T-helper 1 cell treated with Interleukin-12 subunit alpha and Interleukin-12 subunit beta and Interleukin-4 antibody, amounts not matched to agents 30 μg/mL and 1 μg/mL, for 36 hours (primary cell): ENCODE measurements around the gene L3MBTL4.

Source experiments
- H3K27ac Mint-ChIP-seq: one replicate; pipeline ENCODE4 v1.8.0; 2021; ENCODE audit warnings: mild to moderate bottlenecking, mixed read lengths
- H3K27me3 Mint-ChIP-seq: one replicate; pipeline ENCODE4 v1.8.0; 2021; ENCODE audit warnings: low read depth, mixed read lengths
- H3K36me3 Mint-ChIP-seq: one replicate; pipeline ENCODE4 v1.8.0; 2021; ENCODE audit warnings: low read depth, mixed read lengths
- H3K4me1 Mint-ChIP-seq: one replicate; pipeline ENCODE4 v1.8.0; 2021; ENCODE audit warnings: low read depth, mixed read lengths
- H3K4me3 Mint-ChIP-seq: one replicate; pipeline ENCODE4 v1.8.0; 2021; ENCODE audit warnings: mild to moderate bottlenecking, moderate library complexity, mixed read lengths
- H3K9me3 Mint-ChIP-seq: one replicate; pipeline ENCODE4 v1.8.0; 2021; ENCODE audit warnings: mixed read lengths

L3MBTL4 gene

DNA sequence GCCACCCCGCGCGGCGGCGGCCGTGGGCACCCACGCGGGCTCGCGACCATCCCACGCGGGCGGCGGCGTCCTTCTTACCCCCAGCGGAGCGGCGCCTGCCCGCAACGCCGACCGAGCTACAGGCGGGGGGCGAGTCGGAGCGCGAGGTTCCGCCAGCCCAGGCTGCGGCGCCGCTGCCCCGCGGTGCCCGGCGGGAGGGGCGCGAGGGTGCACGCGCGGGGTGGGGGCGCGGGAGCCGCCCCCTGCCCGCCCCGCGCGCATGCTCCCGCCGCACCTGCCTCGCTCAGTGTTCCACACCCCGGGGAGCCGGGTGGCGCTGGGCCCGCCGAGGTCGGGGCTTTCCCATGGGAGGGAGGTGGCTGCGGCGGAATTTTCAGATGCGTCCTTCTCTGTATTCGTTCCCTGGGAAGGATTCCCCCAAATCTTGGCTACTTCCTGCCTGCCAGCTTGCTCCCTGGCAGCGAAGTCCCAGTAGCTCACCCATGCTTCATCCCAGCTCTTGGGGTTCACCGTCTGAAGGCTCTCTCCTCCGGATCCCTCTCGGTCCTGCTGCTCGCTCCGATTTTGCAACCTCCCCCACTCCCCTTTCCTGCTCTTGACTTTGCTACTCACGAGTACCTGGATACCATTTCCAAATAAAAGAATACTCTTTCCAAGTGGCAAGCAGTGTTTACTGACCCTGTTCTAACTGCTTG is at the start of gene L3MBTL4:
TSS of gene L3MBTL4 (minus strand) at position 189 of the 695 bp plus-strand sequence. CDS start 103,286 bp downstream, outside the sequence.
- peaks cover 6% of the 10 kb centered on the region for H3K9me3 Mint-ChIP-seq
- H3K27me3 Mint-ChIP-seq = peaks cover 42% of the 10 kb centered on the region
- peaks cover 12% of the 10 kb centered on the region for H3K4me1 Mint-ChIP-seq
- H3K36me3 Mint-ChIP-seq = peaks cover 1% of the 10 kb centered on the region
- H3K4me3 Mint-ChIP-seq = peak within 1 kb of the TSS; percentile 86
- peak within 1 kb of the TSS; percentile 13 for H3K27ac Mint-ChIP-seq

DNA sequence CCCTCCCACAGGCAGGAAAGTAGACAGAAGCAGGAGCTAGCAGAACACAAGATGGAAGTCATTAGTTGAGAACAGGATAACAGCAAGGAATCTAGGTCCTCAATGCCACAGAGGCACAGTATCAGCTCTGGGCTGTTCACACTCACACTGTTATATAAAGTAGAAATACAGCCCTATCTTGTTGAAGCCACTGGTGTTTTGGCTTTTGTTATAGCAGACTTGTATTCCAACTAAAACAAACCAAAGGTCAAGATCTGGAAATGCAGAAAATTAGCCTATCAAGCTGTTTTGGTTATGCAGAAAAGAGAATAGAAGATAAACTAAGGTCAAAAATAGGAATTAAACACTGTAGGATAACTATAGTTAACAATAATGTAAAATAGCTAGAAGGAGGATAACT is 37.5 kb upstream of the L3MBTL4 start:
- Mint-ChIP-seq H3K36me3 (no peaks in the 10 kb centered on the region), H3K27ac (no peak overlapping the region)

DNA sequence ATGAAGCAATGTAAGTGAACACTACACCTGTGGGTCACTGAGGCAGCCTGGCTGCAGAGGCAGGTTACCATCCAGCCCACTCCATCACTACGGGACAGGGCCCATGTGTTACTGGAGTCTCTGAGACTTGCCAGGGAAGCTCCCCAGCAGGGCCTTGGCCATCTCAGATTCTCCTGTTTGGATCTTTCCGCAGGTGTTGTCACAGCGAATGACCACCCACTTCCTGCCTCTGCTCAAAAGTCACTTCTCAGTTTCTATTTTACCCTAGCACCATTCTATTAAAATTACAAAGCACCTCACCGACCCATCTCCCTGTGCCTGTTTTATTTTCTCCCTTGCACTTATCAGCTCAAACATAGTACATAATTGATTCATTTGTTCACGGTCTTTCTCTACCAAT is 34.5 kb upstream of the L3MBTL4 start:
- no peak overlapping the region for H3K4me3 Mint-ChIP-seq
- no peaks in the 10 kb centered on the region for H3K4me1 Mint-ChIP-seq
- no peaks in the 10 kb centered on the region for H3K27me3 Mint-ChIP-seq
- no peaks in the 10 kb centered on the region for H3K9me3 Mint-ChIP-seq
- no peak overlapping the region for H3K27ac Mint-ChIP-seq
- no peaks in the 10 kb centered on the region for H3K36me3 Mint-ChIP-seq

More for the DNA sequence above, 37.5 kb upstream of the L3MBTL4 start:
- H3K27me3 Mint-ChIP-seq = no peaks in the 10 kb centered on the region
- H3K9me3 Mint-ChIP-seq = no peaks in the 10 kb centered on the region
- H3K4me3 Mint-ChIP-seq = no peak overlapping the region
- no peaks in the 10 kb centered on the region for H3K4me1 Mint-ChIP-seq

DNA sequence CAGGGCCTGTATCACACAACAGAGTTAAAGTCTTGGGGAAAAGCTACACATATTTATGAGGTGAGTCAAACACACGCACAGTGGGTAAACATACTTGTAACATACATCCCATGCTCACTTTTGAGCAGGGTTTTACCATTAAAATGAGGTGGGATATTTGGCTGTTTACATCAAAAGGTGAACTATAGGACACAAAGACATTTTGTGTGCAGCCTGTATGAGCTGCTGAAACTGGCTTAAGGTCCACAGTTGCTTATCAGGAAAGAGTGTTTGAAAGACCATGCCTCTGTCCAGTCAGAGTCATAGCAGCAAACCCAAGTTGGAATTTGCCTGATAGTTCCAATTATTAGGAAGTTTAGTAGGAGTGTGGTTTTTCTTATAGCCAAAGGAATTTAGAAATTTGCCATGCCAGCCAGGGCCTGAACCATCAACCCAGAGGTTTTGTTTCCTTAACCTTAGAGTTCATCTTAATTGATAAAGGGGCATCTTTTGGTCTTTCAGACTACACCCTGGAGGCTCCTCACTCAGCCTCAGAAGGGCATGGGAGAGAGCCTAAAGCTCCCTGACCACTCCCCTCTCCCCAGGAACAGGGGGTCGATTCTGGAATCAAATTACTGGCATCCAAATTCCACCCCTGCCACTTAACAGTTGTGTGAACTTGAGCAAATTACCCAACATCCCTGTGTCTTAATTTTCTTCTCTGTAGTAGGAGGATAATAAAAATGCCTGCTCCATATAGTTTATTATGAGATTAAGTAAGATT is 29.9 kb upstream of the L3MBTL4 start:
- Mint-ChIP-seq H3K27ac (no peak overlapping the region), H3K27me3 (no peaks in the 10 kb centered on the region), H3K36me3 (no peaks in the 10 kb centered on the region), H3K4me1 (no peaks in the 10 kb centered on the region), H3K9me3 (no peaks in the 10 kb centered on the region), H3K4me3 (no peak overlapping the region)

DNA sequence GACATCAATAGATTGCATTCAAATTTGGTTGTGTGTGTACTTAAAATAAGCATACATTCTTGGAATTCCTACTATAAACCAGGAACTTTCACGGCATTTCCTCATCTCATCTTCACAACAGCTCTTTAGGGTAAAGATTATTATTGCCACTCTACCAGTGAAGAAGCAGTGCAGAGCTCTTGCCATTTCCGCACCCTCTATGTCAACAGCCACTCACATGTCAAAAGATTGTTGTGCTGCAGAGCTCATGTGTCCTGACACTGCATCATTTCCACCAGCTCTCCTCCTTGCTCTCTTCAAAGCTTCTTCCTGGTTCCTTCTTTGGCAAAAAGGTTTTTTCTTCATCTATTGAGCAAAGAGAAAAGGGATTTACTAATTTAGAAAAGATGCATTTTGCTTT is 26.5 kb upstream of the L3MBTL4 start:
- no peaks in the 10 kb centered on the region for H3K36me3 Mint-ChIP-seq
- H3K27ac Mint-ChIP-seq = no peak overlapping the region
- no peaks in the 10 kb centered on the region for H3K27me3 Mint-ChIP-seq
- no peak overlapping the region for H3K4me3 Mint-ChIP-seq
- H3K4me1 Mint-ChIP-seq = no peaks in the 10 kb centered on the region
- H3K9me3 Mint-ChIP-seq = no peaks in the 10 kb centered on the region

DNA sequence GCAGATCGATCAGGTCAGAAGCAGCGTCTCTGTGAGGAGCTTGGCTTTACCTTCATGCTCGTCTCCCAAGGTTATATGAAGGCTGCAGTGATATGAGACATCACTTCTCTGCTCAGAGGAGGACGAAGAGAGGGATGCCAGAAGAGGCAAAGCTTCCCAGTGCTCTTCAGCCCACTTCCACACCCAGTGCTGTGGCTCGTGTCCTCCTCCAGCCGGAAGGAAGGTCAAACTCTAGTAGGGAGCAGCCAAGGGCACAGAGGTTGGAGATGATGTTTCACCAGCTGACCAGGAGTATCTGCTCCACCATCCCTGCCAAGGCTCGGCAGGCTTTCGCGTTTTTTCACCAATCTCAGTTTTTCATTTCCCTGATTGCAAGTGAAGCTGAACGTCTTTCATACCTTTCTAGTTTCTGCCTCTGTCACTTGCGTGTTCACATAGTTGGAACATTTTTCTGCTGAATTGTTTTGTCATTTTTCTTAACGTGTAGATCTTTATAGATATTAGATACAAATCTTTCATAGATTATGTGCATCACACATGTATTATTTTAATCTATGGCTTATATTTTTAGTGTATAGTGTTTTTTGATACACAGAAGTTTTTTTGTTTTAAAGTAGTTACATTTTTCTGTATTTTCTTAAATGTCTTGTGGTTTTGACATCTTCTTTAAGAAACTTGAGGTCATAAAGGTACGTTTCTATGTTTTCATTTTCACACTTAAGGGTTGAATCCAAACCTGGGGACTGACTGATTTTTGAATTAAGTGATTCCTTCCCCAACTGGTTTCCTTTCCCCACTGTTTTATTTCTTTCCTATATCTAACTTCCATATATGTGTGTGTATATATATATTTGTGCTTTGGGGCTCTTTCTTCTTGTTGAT is 23.5 kb upstream of the L3MBTL4 start:
- no peaks in the 10 kb centered on the region for H3K36me3 Mint-ChIP-seq
- no peaks in the 10 kb centered on the region for H3K9me3 Mint-ChIP-seq
- no peaks in the 10 kb centered on the region for H3K27me3 Mint-ChIP-seq
- no peak overlapping the region for H3K4me3 Mint-ChIP-seq
- H3K27ac Mint-ChIP-seq = no peak overlapping the region
- H3K4me1 Mint-ChIP-seq = no peaks in the 10 kb centered on the region

DNA sequence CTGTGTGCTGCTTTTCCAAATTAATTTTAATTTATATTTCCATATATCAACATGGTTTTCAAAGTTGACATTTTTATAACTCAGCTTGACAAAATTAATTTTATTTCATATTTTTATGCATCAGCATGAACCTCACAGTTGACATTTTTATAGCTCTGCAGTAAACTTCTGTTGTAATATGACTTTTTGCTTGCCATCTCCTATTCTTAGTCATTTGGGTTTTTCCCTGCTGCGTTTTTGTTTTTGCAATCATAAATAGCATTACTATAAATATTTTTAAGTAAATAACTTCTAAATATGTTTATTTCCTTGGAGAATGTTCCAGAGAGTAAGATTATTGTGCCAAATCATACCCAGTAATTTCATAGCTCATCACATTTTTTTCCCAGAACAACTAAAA is 21.0 kb upstream of the L3MBTL4 start:
- H3K9me3 Mint-ChIP-seq = no peaks in the 10 kb centered on the region
- H3K4me1 Mint-ChIP-seq = no peaks in the 10 kb centered on the region
- no peaks in the 10 kb centered on the region for H3K36me3 Mint-ChIP-seq
- H3K27me3 Mint-ChIP-seq = no peaks in the 10 kb centered on the region
- H3K4me3 Mint-ChIP-seq = no peak overlapping the region
- no peak overlapping the region for H3K27ac Mint-ChIP-seq

DNA sequence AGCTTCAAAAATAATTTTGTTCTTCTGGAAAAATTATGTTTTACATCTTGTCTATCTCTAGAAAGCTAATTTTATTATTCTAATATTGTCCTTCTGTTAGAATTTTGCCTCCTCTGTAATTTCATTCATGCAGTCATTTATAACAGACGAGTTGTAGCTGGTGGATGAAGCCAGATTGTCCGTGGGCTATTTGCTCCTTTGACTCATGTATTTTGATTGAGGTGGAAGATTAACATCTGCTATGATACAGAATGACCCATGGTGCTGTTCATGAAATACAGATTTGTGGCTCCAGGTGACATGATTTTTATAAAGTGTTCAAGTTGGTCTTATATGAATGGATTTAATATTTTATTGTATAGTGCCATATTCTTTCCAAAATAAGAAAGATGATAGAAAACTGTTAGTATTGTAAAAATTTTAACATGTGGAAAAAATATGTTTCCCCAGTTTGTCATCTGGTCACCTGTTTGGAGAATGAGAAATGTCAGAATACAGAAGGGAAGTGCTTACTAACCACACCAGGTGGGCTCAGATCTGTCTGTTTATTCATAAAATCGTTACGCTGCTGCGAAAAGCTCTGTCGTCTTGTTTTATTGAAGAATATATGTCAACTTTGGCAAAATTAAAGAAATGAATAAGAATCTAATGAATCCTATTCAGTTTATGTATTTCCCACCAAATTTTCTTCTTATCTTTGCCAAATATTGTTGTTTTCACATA is 20.4 kb upstream of the L3MBTL4 start:
- Mint-ChIP-seq H3K36me3 (no peaks in the 10 kb centered on the region), H3K27me3 (no peaks in the 10 kb centered on the region), H3K4me1 (no peaks in the 10 kb centered on the region)

DNA sequence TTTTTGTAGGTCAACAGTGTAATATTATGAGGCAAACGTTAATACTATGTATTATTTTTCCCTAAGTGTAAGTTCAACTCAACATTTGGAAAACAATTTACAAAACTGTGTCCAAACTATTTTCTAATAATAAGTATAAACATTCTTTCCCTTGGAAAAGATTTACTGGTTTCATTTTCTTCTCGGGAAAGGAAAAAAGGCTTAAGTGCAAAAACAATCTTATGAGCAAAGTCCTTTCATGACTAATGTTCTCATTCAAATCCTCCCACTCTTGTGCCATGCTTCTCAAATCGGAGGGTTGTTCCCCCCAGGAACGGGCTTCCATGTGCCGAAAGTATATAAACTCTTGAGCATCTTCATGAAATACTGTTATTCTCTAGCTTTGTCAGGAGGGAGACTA is 19.8 kb upstream of the L3MBTL4 start:
- Mint-ChIP-seq H3K36me3 (no peaks in the 10 kb centered on the region), H3K9me3 (no peaks in the 10 kb centered on the region), H3K27ac (no peak overlapping the region), H3K27me3 (no peaks in the 10 kb centered on the region), H3K4me1 (no peaks in the 10 kb centered on the region), H3K4me3 (no peak overlapping the region)

More for the DNA sequence above, 20.4 kb upstream of the L3MBTL4 start:
- no peaks in the 10 kb centered on the region for H3K9me3 Mint-ChIP-seq
- no peak overlapping the region for H3K4me3 Mint-ChIP-seq
- no peak overlapping the region for H3K27ac Mint-ChIP-seq

DNA sequence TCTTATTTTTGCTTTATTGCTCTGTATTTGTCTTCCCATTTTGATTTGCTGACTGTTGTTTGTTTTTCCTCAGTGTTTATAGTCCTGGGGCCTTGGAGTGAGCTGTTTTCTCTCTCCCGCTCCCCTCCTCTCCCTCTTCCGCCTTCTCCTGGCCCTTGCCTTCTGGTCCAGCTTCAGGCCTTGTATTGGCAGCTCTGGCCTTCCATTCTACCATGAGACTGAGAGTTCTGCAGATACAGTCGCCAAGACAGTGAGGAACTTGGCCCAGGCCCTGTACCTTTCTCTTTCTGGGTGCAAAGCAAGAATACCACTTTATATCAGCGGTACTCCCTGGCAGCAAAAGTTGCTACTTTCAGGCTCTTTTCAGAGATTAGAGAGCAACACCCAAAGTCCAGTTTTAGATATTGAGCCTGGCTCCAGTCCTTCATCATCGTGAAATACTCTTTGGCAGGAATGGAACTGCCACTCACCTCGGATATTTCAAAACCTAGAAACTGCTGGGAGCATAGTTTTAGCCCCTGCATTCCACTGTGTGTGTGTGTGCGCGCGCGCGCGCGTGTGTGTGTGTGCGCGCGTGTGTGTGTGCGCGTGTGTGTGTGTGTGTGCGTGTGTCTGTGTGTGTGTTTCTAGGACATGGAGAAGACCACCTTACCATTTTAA is 17.1 kb upstream of the L3MBTL4 start:
- H3K9me3 Mint-ChIP-seq = no peaks in the 10 kb centered on the region
- no peaks in the 10 kb centered on the region for H3K4me1 Mint-ChIP-seq
- H3K27me3 Mint-ChIP-seq = no peaks in the 10 kb centered on the region
- H3K4me3 Mint-ChIP-seq = no peak overlapping the region
- H3K27ac Mint-ChIP-seq = no peak overlapping the region
- H3K36me3 Mint-ChIP-seq = no peaks in the 10 kb centered on the region

DNA sequence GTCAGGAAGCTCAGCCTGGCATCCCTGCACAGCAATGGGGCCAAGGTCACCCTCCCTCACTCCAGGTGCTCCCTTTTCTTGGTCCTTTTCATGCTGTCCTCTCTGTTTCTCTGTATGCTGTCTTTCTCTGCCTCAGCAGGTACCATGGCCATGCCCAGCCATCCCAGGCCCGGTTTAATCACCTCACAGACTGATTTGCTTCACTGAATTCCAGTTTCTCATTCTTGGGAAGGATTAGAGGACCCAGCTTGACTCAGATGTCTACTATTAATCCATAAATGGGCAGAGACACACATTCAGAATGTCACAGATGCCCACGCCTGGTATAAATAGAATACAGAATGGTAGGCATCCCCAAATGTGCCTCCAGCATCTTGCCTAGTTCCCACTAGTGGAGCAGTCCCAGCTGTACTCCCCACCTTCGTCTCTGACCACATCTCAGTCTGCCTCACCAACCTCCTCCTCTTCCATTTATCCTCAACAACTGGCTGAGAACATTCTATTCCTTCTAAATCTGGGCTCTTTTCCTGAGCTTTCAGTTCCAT is 14.2 kb upstream of the L3MBTL4 start:
- Mint-ChIP-seq H3K27me3 (no peaks in the 10 kb centered on the region), H3K4me3 (no peak overlapping the region), H3K4me1 (no peaks in the 10 kb centered on the region), H3K36me3 (no peaks in the 10 kb centered on the region), H3K27ac (no peak overlapping the region), H3K9me3 (no peaks in the 10 kb centered on the region)

DNA sequence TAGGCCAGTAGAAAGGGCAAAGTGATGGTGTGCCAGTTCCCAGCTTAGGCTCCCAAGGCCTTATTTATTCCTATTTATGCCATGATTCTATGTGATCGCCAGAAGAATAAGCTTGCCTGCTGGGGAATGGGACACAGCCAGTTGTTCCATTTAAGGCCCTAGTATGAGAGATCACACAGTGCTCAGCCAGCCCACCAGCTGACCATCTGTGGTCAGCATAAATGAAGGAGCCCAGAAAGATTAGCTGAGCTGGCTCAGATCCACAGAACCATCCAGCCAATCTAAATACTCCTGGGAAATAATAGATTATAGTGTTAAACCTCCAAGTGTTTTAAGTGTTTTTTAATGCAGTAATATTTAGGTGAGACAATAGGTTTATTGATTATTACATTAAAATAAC is 12.6 kb upstream of the L3MBTL4 start:
- Mint-ChIP-seq H3K27ac (no peak overlapping the region), H3K27me3 (no peaks in the 10 kb centered on the region), H3K9me3 (no peaks in the 10 kb centered on the region)

DNA sequence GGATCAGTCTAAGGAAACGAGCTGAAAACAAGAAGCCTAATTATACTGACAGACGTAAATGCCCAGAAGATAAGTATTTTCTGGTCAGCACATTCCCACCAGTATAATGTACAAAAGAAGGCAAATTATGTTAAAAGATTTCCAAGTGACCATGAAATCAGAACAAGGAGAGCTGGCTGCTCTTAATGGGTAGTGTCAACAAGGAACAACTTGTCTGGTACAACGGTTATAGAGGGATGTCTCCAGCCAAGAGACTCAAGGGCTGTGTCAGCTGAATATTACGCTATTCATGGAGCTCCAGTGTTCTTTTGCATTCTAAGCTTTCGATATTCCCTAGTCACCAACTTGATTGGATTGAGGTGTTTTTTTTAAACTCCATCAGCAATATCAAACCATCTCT is 8.6 kb upstream of the L3MBTL4 start:
- peaks cover 6% of the 10 kb centered on the region for H3K9me3 Mint-ChIP-seq
- no peaks in the 10 kb centered on the region for H3K36me3 Mint-ChIP-seq
- no peaks in the 10 kb centered on the region for H3K4me1 Mint-ChIP-seq
- no peaks in the 10 kb centered on the region for H3K27me3 Mint-ChIP-seq
- no peak overlapping the region for H3K4me3 Mint-ChIP-seq
- H3K27ac Mint-ChIP-seq = no peak overlapping the region

More for the DNA sequence above, 12.6 kb upstream of the L3MBTL4 start:
- Mint-ChIP-seq H3K4me1 (no peaks in the 10 kb centered on the region), H3K4me3 (no peak overlapping the region), H3K36me3 (no peaks in the 10 kb centered on the region)
